PC-9 (cell line): Measurements from ENCODE around the gene ATXN1. TPM values are rescaled to one million over a fixed set of nuclear protein-coding genes. Genes with fewer than 3 reads are reported as not detected.

Experiments
- BruUV-seq: library from RNA; stranded (reverse); fragments of 400-500 nt; replicated peaks from 2 replicates; lab custom pipeline; 2021; lab: Mats Ljungman, UMichigan
- CTCF ChIA-PET: fragments of 300-600 bp; sonication (Branson Sonifier 250); formaldehyde crosslinking; loops from one replicate; lab custom pipeline; 2022; ENCODE audit warnings: antibody characterized with exemption; lab: Charles Lee
- POLR2A ChIA-PET: fragments of 300-600 bp; sonication (Branson Sonifier 250); formaldehyde crosslinking; loops from one replicate; lab custom pipeline; 2022; ENCODE audit warnings: antibody characterized with exemption; ENCODE audit not compliant: unreplicated experiment; lab: Charles Lee
- DNase-seq, 2 experiments: peaks; one replicate each; pipeline versions ENCODE4 v3.0.0 to v3.0.0-alpha.2; 2015 to 2022; ENCODE audit warnings: mixed read lengths in 1 of 2
- H2AFZ ChIP-seq: fragments of 200-600 bp; sonication (generic); 2 replicates; pipeline ENCODE4 v1.8.1; 2017; ENCODE audit warnings: antibody characterized with exemption
- H3F3A ChIP-seq: fragments of 200-600 bp; sonication (generic); 2 replicates; pipeline ENCODE4 v1.8.1; 2017; ENCODE audit warnings: antibody characterized with exemption, mild to moderate bottlenecking, low read depth; ENCODE audit not compliant: insufficient read depth
- H3K27ac ChIP-seq: fragments of 200-600 bp; sonication (generic); 2 replicates; pipeline ENCODE4 v1.6.1; 2016; ENCODE audit warnings: mixed run types
- H3K27me3 ChIP-seq: fragments of 200-600 bp; sonication (generic); 2 replicates; pipeline ENCODE4 v1.6.1; 2016; ENCODE audit warnings: low read depth, mixed run types; ENCODE audit not compliant: insufficient read depth
- H3K36me3 ChIP-seq: fragments of 200-600 bp; sonication (generic); 2 replicates; pipeline ENCODE4 v1.6.1; 2016; ENCODE audit warnings: low read depth, mixed run types
- H3K4me1 ChIP-seq: fragments of 200-600 bp; sonication (generic); replicated peaks from 2 replicates; pipeline ENCODE4 v1.6.1; 2016; ENCODE audit warnings: mixed run types; ENCODE audit not compliant: insufficient read depth
- H3K4me2 ChIP-seq: fragments of 200-600 bp; sonication (generic); 2 replicates; pipeline ENCODE4 v1.6.1; 2017; ENCODE audit warnings: mixed run types
- H3K4me3 ChIP-seq: fragments of 200-600 bp; sonication (generic); 2 replicates; pipeline ENCODE4 v1.6.1; 2016; ENCODE audit warnings: mixed run types
- H3K79me2 ChIP-seq: fragments of 200-600 bp; sonication (generic); 2 replicates; pipeline ENCODE4 v1.6.1; 2017; ENCODE audit warnings: low read depth, mixed run types
- H3K9me2 ChIP-seq: fragments of 200-600 bp; sonication (generic); 2 replicates; pipeline ENCODE4 v1.8.1; 2017; ENCODE audit warnings: mild to moderate bottlenecking; ENCODE audit not compliant: insufficient read depth
- H3K9me3 ChIP-seq: fragments of 200-600 bp; sonication (generic); 2 replicates; pipeline ENCODE4 v1.8.1; 2016; ENCODE audit warnings: low read depth; ENCODE audit not compliant: insufficient read depth
- H4K20me1 ChIP-seq: fragments of 200-600 bp; sonication (generic); 2 replicates; pipeline ENCODE4 v1.8.1; 2017; ENCODE audit not compliant: insufficient read depth
- CTCF ChIP-seq: fragments of 200-600 bp; sonication (generic); conservative IDR thresholded peaks from 2 replicates; pipeline ENCODE4 v1.6.1; 2017; ENCODE audit warnings: mixed run types, antibody characterized with exemption, mild to moderate bottlenecking, moderate library complexity
- EZH2 ChIP-seq: fragments of 200-600 bp; sonication (generic); IDR thresholded peaks from 2 replicates; pipeline ENCODE4 v1.8.0; 2017; ENCODE audit warnings: antibody characterized with exemption, low read depth
- intact Hi-C: fragments of 100-400 bp; cut with micrococcal nuclease; formaldehyde crosslinking; loops from one replicate; pipeline ENCODE4 v1.10.0; 2022; ENCODE audit not compliant: unreplicated experiment
- total RNA-seq: library from RNA; stranded (reverse); gene quantifications from 2 replicates; pipeline ENCODE4 v1.2.3, GENCODE V29; 2021

The ATXN1 gene
- total RNA-seq, 1 experiment from 2014 or later = 42.7 TPM

DNA sequence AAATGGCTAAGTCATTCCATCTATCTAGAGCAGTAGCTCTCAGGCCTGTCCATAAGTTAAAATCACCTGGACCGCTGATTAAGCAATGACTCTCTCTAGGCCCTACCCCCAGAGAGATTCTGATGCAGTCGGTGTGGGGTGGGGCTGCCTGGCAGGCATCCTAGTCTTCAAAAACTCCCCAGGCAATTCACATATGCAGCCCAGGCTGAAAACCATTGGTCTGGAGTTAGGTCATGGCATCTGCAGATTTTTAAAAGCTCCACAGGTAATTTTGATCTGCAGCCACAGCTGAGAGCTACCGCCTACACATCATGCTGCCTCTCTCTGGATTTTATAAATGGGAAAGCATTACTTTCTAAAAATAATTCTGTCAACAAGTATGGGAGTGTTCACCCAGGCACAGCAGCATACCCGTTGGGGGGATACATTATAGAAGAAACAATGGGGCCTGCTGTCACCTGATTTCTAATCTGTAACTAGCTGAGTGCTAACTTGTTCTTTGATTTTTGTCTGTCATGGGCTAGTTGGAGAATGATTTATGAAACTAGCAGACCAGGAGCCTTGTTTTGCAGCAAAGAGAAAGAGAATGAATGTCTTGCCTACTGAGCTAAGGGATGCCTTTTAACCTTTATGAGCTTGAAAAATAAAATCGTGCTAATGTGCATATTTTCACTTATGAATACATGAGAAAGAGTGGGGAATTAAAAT, 44.1 kb upstream of the ATXN1 start:
- ChIA-PET CTCF (interaction anchor here (0.8 to 1.0 kb wide), 2 partner anchors 14 to 159 kb away, joined by 3 read pairs; no protein-coding TSS in a partner anchor), POLR2A (interaction anchor here (0.5 to 0.6 kb wide), 3 partner anchors 27 to 258 kb away, joined by 3 read pairs; no protein-coding TSS in a partner anchor)
- no peaks in the 10 kb centered on the region for H3K9me2 ChIP-seq
- DNase-seq = peak in 1 of 2 experiments; percentile 63
- no peak for TF ChIP-seq EZH2
- no peaks in the 10 kb centered on the region for H4K20me1 ChIP-seq
- H2AFZ ChIP-seq = no peak overlapping the region
- peaks cover 13% of the 10 kb centered on the region for H3K4me1 ChIP-seq
- no peak overlapping the region for H3K4me3 ChIP-seq
- no peaks in the 10 kb centered on the region for H3F3A ChIP-seq
- no peaks in the 10 kb centered on the region for H3K27me3 ChIP-seq
- H3K36me3 ChIP-seq = no peaks in the 10 kb centered on the region
- no peak overlapping the region for H3K27ac ChIP-seq
- H3K79me2 ChIP-seq = no peaks in the 10 kb centered on the region
- no TSS peak for BruUV-seq
- intact Hi-C loops = loop anchor here (5.0 kb wide), 1 partner anchor 33 kb away; no protein-coding TSS in a partner anchor
- no peak overlapping the region for H3K4me2 ChIP-seq
- H3K9me3 ChIP-seq = no peaks in the 10 kb centered on the region; the same call in 1 of the 2 replicates

- intact Hi-C loops = loop anchor here (5.0 kb wide), 1 partner anchor 32 kb away; no protein-coding TSS in a partner anchor
- H4K20me1 ChIP-seq = no peaks in the 10 kb centered on the region
- no peaks in the 10 kb centered on the region for H3K36me3 ChIP-seq
- BruUV-seq = no TSS peak
- H3K27me3 ChIP-seq = no peaks in the 10 kb centered on the region
- H3K4me2 ChIP-seq = no peak overlapping the region
- H3K4me1 ChIP-seq = peaks cover 20% of the 10 kb centered on the region
- CTCF ChIA-PET = interaction anchor here (1.0 kb wide), 1 partner anchor 160 kb away, joined by 3 read pairs; no protein-coding TSS in a partner anchor
- no peaks in the 10 kb centered on the region; the same call in 1 of the 2 replicates for H3F3A ChIP-seq
- POLR2A ChIA-PET = interaction anchor here (0.6 kb wide), 2 partner anchors 166 to 258 kb away, joined by 3 read pairs; no protein-coding TSS in a partner anchor
- H2AFZ ChIP-seq = no peak overlapping the region
- H3K9me2 ChIP-seq = no peaks in the 10 kb centered on the region
- H3K9me3 ChIP-seq = no peaks in the 10 kb centered on the region; the same call in 1 of the 2 replicates
- no peaks in the 10 kb centered on the region for H3K79me2 ChIP-seq
- no peak for DNase-seq
- H3K4me3 ChIP-seq = no peak overlapping the region
- no peak overlapping the region for H3K27ac ChIP-seq
- TF ChIP-seq EZH2 (no peak), CTCF (no peak)
These were observed 43.4 kb upstream of the ATXN1 start for GRCh38 chr6:16804546-16805242.

DNA sequence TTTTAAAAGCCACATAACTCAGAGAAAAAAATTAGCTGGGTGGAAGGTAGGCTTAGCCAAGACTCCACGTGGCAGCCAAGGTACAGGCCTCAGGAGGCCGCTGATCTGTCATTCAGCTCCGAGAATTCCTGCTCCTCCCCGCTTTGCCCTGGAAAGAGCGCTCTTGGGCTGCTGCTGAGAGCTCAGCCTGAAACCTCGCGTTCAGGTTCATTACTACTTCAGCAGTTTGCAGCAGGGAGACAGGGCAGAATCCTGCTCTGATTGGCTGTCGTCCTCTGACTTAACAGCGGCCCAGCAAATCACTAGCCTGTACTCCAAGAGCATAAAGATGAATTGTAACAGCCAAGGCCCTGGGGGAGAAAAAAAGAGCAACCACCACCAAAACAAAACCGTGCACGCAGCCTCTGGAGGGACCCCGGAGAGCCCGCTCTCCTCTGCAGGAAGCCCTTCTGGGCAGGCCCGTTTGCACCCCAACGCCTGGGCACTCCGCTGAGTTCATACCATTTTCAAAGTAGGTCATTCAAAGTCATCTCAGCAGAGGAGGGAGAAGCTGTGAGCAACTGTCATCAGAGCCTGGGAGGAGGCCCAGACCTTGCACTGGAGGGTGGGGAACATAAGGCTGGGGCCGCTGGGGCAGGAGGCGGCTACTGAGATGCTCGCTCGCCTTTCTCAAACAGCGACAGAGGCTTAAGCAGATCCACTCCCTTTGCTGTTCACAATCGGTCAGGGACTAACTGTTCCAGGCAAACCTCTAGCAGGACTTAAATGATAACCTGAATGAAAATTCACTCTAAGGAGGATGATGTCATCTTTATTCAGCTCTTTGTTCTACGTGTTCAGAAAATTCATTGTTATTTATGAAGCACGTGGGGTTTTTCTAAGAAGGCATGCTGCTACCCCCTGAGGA, 42.3 kb upstream of the ATXN1 start:
- intact Hi-C loops = no loop called here
- Histone ChIP-seq H2AFZ (no peak overlapping the region), H3F3A (peaks cover 4% of the 10 kb centered on the region; the same call in 1 of the 2 replicates), H3K27me3 (no peaks in the 10 kb centered on the region), H3K79me2 (no peaks in the 10 kb centered on the region), H3K36me3 (no peaks in the 10 kb centered on the region), H3K4me3 (no peak overlapping the region), H4K20me1 (no peaks in the 10 kb centered on the region), H3K4me1 (peaks cover 25% of the 10 kb centered on the region), H3K9me3 (no peaks in the 10 kb centered on the region), H3K27ac (no peak overlapping the region), H3K4me2 (no peak overlapping the region), H3K9me2 (no peaks in the 10 kb centered on the region)
- no TSS peak for BruUV-seq
- CTCF ChIA-PET = interaction anchor here (0.6 kb wide), 1 partner anchor 40 kb away, joined by 4 read pairs; no protein-coding TSS in a partner anchor
- POLR2A ChIA-PET = no interaction called here
- TF ChIP-seq CTCF (no peak), EZH2 (no peak)
- DNase-seq = no peak
